Epithelial cell of esophagus (primary cell): Measurements from ENCODE around the gene SLC17A7.

Experiments used
- DNase-seq: peaks from one replicate; pipeline ENCODE4 v3.0.0; 2010; ENCODE audit warnings: low read depth
- H3K4me3 ChIP-seq: 2 replicates; pipeline ENCODE4 v1.5.1; 2011; ENCODE audit warnings: mild to moderate bottlenecking, low read length, control low read depth
- CTCF ChIP-seq: IDR thresholded peaks from 2 replicates; pipeline ENCODE4 v1.5.1; 2011; ENCODE audit warnings: low read depth, mild to moderate bottlenecking, low read length, control low read depth, inconsistent platforms; ENCODE audit not compliant: insufficient read depth; ENCODE audit errors: missing control alignments

The SLC17A7 gene

GRCh38 chr19:49396738-49397505 is 44.4 kb downstream of the SLC17A7 start:
- no peak for TF ChIP-seq CTCF
- no peak for DNase-seq
- H3K4me3 ChIP-seq, result no peak overlapping the region

- no peak for TF ChIP-seq CTCF
- no peak overlapping the region for H3K4me3 ChIP-seq
- no peak for DNase-seq
Measured at GRCh38 chr19:49395581-49396407, 45.5 kb downstream of the SLC17A7 start.

- TF ChIP-seq CTCF, result no peak
- H3K4me3 ChIP-seq, result no peak overlapping the region
- no peak for DNase-seq
Measured at GRCh38 chr19:49393881-49394280, 47.4 kb downstream of the SLC17A7 start.

- peak; percentile 83 for DNase-seq
- no peak overlapping the region for H3K4me3 ChIP-seq
- TF ChIP-seq CTCF, result peak; percentile 95
Measured at GRCh38 chr19:49391581-49392399, 49.5 kb downstream of the SLC17A7 start.

GRCh38 chr19:49390929-49391359 is 50.4 kb downstream of the SLC17A7 start:
- no peak overlapping the region for H3K4me3 ChIP-seq
- no peak for TF ChIP-seq CTCF
- no peak for DNase-seq

- TF ChIP-seq CTCF, result no peak
- H3K4me3 ChIP-seq, result no peak overlapping the region
- no peak for DNase-seq
Measured at GRCh38 chr19:49390131-49390928, 51.0 kb downstream of the SLC17A7 start.
